Muscle layer of duodenum (tissue), 2 donors: Measurements from ENCODE around the gene NMNAT2.

Experiments used
- H3K27ac ChIP-seq: one replicate; pipeline ENCODE4 v1.7.0; 2013; ENCODE audit warnings: mild to moderate bottlenecking, low read length
- H3K27me3 ChIP-seq: one replicate; pipeline ENCODE4 v1.7.0; 2013; ENCODE audit warnings: low read depth, mild to moderate bottlenecking, control low read depth, low read length
- H3K36me3 ChIP-seq, 2 donors: one replicate each; pipeline ENCODE4 v1.7.0; 2013; ENCODE audit warnings: low read length in 2 of 2, control low read depth in 1 of 2, mild to moderate bottlenecking in 1 of 2; ENCODE audit not compliant: insufficient read depth in 2 of 2, control insufficient read depth in 1 of 2
- H3K4me1 ChIP-seq, 2 donors: one replicate each; pipeline ENCODE4 v1.7.0; 2013; ENCODE audit warnings: low read length in 2 of 2, mild to moderate bottlenecking in 2 of 2, control low read depth in 1 of 2, moderate library complexity in 1 of 2; ENCODE audit not compliant: insufficient read depth in 2 of 2, control insufficient read depth in 1 of 2
- H3K4me3 ChIP-seq, 2 donors: one replicate each; pipeline ENCODE4 v1.7.0; 2013; ENCODE audit warnings: low read length in 2 of 2, low read depth in 1 of 2, mild to moderate bottlenecking in 1 of 2
- H3K9me3 ChIP-seq, 2 donors: one replicate each; pipeline ENCODE4 v1.7.0; 2013; ENCODE audit warnings: low read length in 2 of 2, control low read depth in 1 of 2, mild to moderate bottlenecking in 1 of 2; ENCODE audit not compliant: control insufficient read depth in 1 of 2
- donor health status: healthy.

The NMNAT2 gene

GRCh38 chr1:183293876-183294275, 124.3 kb downstream of the NMNAT2 start:
- Histone ChIP-seq H3K36me3 (no peaks in the 10 kb centered on the region), H3K27me3 (no peaks in the 10 kb centered on the region), H3K27ac (no peak overlapping the region), H3K4me3 (no peak overlapping the region), H3K4me1 (peaks cover 0 to 10% of the 10 kb centered on the region in 2 donors), H3K9me3 (no peaks in the 10 kb centered on the region)

- H3K9me3 ChIP-seq = no peaks in the 10 kb centered on the region
- H3K27ac ChIP-seq = no peak overlapping the region
- H3K36me3 ChIP-seq = no peaks in the 10 kb centered on the region
- H3K4me3 ChIP-seq = no peak overlapping the region
- no peaks in the 10 kb centered on the region for H3K27me3 ChIP-seq
- H3K4me1 ChIP-seq = peaks cover 0 to 10% of the 10 kb centered on the region in 2 donors
Measured at GRCh38 chr1:183293241-183293640, 124.9 kb downstream of the NMNAT2 start.

- Histone ChIP-seq H3K27me3 (no peaks in the 10 kb centered on the region), H3K36me3 (no peaks in the 10 kb centered on the region), H3K27ac (peak overlapping the region; percentile 40), H3K9me3 (no peaks in the 10 kb centered on the region), H3K4me1 (peaks cover 5 to 13% of the 10 kb centered on the region in 2 donors), H3K4me3 (no peak overlapping the region)
Measured at GRCh38 chr1:183291802-183292514, 126.2 kb downstream of the NMNAT2 start.

- H3K36me3 ChIP-seq = no peaks in the 10 kb centered on the region
- no peaks in the 10 kb centered on the region for H3K27me3 ChIP-seq
- peak overlapping the region; percentile 40 for H3K27ac ChIP-seq
- H3K4me3 ChIP-seq = no peak overlapping the region
- no peaks in the 10 kb centered on the region for H3K9me3 ChIP-seq
- H3K4me1 ChIP-seq = peaks cover 5 to 14% of the 10 kb centered on the region in 2 donors
Measured at GRCh38 chr1:183291216-183291762, 126.9 kb downstream of the NMNAT2 start.

GRCh38 chr1:183290628-183291027, 127.6 kb downstream of the NMNAT2 start:
- H3K27me3 ChIP-seq = no peaks in the 10 kb centered on the region
- no peaks in the 10 kb centered on the region for H3K36me3 ChIP-seq
- H3K9me3 ChIP-seq = no peaks in the 10 kb centered on the region
- no peak overlapping the region for H3K4me3 ChIP-seq
- H3K4me1 ChIP-seq = peaks cover 5 to 14% of the 10 kb centered on the region in 2 donors
- no peak overlapping the region for H3K27ac ChIP-seq

DNA sequence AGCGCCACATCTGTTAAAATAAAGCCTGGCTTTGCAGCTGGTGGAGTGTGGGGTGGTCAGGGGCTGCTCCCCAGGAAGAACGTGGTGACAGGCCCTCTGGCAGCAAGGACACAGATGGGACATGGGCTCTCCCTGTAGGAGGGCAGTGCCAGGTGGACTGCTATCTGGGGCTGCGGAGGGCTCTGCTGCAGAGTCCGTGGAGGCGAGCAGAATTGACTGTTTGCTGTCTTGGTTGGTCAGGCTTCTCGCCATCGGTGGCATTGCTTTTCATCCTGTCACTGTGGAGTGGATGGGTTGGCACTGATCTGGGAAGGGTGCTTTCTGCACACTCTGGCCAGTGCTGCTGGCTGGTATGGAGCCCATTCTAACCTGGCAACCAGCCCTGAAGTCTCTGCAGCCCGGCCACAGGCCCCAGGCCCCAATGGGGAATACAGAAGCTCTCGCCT, 129.1 kb downstream of the NMNAT2 start:
- H3K36me3 ChIP-seq = no peaks in the 10 kb centered on the region
- H3K4me1 ChIP-seq = peaks cover 5 to 14% of the 10 kb centered on the region in 2 donors
- no peak overlapping the region for H3K27ac ChIP-seq
- H3K9me3 ChIP-seq = no peaks in the 10 kb centered on the region
- no peaks in the 10 kb centered on the region for H3K27me3 ChIP-seq
- no peak overlapping the region for H3K4me3 ChIP-seq

DNA sequence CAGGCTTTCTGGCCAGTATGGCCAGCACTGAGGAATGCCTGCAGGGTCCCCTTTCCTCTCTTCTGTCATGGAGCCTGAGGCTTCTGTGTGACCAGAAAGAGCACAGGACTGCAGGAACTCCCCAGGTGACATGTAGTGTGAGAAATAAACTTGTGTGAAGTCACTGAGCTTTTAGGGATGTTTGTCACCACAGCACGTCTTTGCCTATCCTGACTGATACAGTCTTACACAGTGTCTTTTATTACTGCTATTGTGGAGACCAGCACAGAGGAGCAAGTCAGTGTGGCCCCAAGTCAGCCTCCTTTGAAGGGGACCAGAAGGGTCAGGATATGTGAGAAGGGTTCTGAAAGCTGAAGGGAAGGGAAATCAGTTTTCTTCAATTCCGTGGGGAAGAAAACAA, 129.6 kb downstream of the NMNAT2 start:
- Histone ChIP-seq H3K36me3 (no peaks in the 10 kb centered on the region), H3K4me1 (peaks cover 5 to 14% of the 10 kb centered on the region in 2 donors), H3K4me3 (no peak overlapping the region), H3K27me3 (no peaks in the 10 kb centered on the region), H3K27ac (no peak overlapping the region), H3K9me3 (no peaks in the 10 kb centered on the region)

- H3K27ac ChIP-seq = no peak overlapping the region
Measured at GRCh38 chr1:183287191-183287675, 130.9 kb downstream of the NMNAT2 start.

DNA sequence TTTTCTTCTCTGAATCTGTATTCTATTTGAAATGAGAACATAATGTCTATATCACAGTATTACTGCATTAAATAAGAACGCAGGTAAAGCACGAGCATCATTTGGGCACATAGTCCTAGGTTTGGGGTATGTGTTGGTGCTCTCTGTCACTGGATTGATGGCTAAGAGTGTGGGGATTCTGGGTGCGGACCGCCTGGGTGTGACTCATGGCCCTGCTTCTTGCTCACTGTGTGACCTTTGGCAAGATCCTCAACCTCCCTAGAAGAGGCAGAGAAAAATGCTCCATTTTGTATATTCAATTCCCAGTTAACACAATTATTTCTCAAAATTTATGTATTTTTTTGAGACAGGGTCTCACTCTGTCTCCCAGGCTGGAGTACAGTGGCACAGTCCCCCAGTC, 132.4 kb downstream of the NMNAT2 start:
- Histone ChIP-seq H3K27me3 (no peaks in the 10 kb centered on the region), H3K27ac (no peak overlapping the region), H3K36me3 (no peaks in the 10 kb centered on the region), H3K4me3 (no peak overlapping the region), H3K4me1 (peaks cover 11 to 17% of the 10 kb centered on the region in 2 donors), H3K9me3 (no peaks in the 10 kb centered on the region)

More at GRCh38 chr1:183287191-183287675, 130.9 kb downstream of the NMNAT2 start:
- no peaks in the 10 kb centered on the region for H3K36me3 ChIP-seq
- no peaks in the 10 kb centered on the region for H3K27me3 ChIP-seq
- H3K9me3 ChIP-seq = no peaks in the 10 kb centered on the region
- H3K4me3 ChIP-seq = no peak overlapping the region
- H3K4me1 ChIP-seq = peaks cover 5 to 15% of the 10 kb centered on the region in 2 donors

GRCh38 chr1:183285256-183285655, 132.9 kb downstream of the NMNAT2 start:
- Histone ChIP-seq H3K4me3 (no peak overlapping the region), H3K36me3 (no peaks in the 10 kb centered on the region), H3K27me3 (no peaks in the 10 kb centered on the region), H3K4me1 (peaks cover 11 to 17% of the 10 kb centered on the region in 2 donors), H3K9me3 (no peaks in the 10 kb centered on the region), H3K27ac (no peak overlapping the region)

DNA sequence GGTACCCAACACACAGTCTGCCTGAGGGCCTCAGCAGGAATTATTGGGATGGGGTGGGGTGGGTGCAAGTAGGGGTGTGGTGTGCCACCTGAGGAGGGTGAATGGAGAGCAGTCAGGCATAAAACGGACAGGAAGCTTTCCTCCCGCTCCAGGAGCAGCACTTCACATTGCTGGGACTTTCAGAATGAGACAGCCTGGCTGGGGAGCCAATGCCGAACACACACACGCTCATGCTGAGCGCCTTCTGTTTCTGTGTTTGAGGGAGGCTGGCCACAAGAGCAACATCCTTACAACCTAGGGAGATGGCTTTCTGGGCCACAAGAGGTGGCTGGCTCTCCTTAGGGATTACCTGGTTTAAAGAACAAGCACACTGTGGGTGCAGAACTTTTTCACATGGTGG, 134.1 kb downstream of the NMNAT2 start:
- no peaks in the 10 kb centered on the region for H3K9me3 ChIP-seq
- no peak overlapping the region for H3K4me3 ChIP-seq
- peaks cover 11 to 18% of the 10 kb centered on the region in 2 donors for H3K4me1 ChIP-seq
- no peaks in the 10 kb centered on the region for H3K27me3 ChIP-seq
- no peak overlapping the region for H3K27ac ChIP-seq
- H3K36me3 ChIP-seq = no peaks in the 10 kb centered on the region
